SK-N-SH treated with all-trans-retinoic acid at 6 μM for 48 hours (cell line): ENCODE data around the gene SPIRE2.

ENCODE experiments used
- GLIS3 ChIP-seq: fragments of 250-450 bp; sonication (Bioruptor Pico); IDR thresholded peaks from 2 replicates; pipeline ENCODE4 v1.5.0; 2020; ENCODE audit warnings: mild to moderate bottlenecking, moderate library complexity
- TCF4 ChIP-seq: fragments of 250-450 bp; sonication (Bioruptor Pico); IDR thresholded peaks from 2 replicates; pipeline ENCODE4 v1.8.0; 2021; ENCODE audit warnings: mild to moderate bottlenecking, moderate library complexity, borderline replicate concordance
- ZFP30 ChIP-seq: fragments of 450-650 bp; formaldehyde crosslinking; IDR thresholded peaks from 2 replicates; pipeline ENCODE4 v1.5.0; 2022; ENCODE audit warnings: mild to moderate bottlenecking, moderate library complexity
- TF ChIP-seq, protein P1 (sequence below): fragments of 250-450 bp; sonication (Bioruptor Pico); IDR thresholded peaks from 2 replicates; pipeline ENCODE4 v1.8.0; 2020; ENCODE audit warnings: mild to moderate bottlenecking, moderate library complexity, borderline replicate concordance

- TF ChIP-seq, protein P1, sequence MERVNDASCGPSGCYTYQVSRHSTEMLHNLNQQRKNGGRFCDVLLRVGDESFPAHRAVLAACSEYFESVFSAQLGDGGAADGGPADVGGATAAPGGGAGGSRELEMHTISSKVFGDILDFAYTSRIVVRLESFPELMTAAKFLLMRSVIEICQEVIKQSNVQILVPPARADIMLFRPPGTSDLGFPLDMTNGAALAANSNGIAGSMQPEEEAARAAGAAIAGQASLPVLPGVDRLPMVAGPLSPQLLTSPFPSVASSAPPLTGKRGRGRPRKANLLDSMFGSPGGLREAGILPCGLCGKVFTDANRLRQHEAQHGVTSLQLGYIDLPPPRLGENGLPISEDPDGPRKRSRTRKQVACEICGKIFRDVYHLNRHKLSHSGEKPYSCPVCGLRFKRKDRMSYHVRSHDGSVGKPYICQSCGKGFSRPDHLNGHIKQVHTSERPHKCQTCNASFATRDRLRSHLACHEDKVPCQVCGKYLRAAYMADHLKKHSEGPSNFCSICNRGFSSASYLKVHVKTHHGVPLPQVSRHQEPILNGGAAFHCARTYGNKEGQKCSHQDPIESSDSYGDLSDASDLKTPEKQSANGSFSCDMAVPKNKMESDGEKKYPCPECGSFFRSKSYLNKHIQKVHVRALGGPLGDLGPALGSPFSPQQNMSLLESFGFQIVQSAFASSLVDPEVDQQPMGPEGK (CRISPR knock-in tag) = no peak
- no peak for TF ChIP-seq GLIS3 (CRISPR knock-in tag)
- TF ChIP-seq ZFP30 = no peak
- TF ChIP-seq TCF4 (CRISPR knock-in tag) = no peak
Observed at GRCh38 chr16:89791278-89791995, 36.8 kb upstream of the SPIRE2 start.
